Keratinocyte (primary cell): Measurements from ENCODE around the gene KIF13A.

Source experiments
- EZH2 ChIP-seq: IDR thresholded peaks from one replicate; pipeline ENCODE4 v1.6.1; 2012; ENCODE audit warnings: inconsistent platforms, mild to moderate bottlenecking, low read length, moderate library complexity
- TF ChIP-seq, protein P1 (sequence below), 3 experiments: IDR thresholded peaks in 1 of 3; conservative IDR thresholded peaks in 1 of 3; optimal IDR thresholded peaks in 1 of 3; 2 replicates in 2 of 3; 3 replicates in 1 of 3; pipeline versions ENCODE3 to v1.5.1; 2011; ENCODE audit warnings: low read length in 3 of 3, mild to moderate bottlenecking in 3 of 3, moderate library complexity in 2 of 3, control low read depth in 1 of 3, inconsistent platforms in 1 of 3; ENCODE audit not compliant: insufficient read depth in 2 of 3; ENCODE audit errors: extremely low read depth in 1 of 3

DNA sequence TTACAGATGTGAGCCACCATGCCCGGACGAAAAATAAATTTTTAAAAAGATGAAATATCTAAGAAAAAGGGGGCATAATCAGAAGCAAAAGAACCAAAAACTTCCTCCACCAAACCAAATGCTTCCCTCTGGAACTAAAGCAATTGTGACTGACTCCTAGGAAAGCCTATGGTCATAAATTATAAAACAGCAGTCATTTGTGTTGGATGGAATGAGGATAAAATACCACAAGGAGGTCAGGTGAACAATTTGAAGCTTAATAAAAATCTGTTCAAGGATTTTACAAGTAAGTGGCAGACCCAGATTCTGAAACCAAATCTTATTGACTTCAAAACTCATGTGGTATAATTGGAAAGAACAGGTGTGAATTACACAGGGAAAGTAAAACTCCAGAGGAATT lies 114.5 kb downstream of the KIF13A start:
- TF ChIP-seq, protein P1, sequence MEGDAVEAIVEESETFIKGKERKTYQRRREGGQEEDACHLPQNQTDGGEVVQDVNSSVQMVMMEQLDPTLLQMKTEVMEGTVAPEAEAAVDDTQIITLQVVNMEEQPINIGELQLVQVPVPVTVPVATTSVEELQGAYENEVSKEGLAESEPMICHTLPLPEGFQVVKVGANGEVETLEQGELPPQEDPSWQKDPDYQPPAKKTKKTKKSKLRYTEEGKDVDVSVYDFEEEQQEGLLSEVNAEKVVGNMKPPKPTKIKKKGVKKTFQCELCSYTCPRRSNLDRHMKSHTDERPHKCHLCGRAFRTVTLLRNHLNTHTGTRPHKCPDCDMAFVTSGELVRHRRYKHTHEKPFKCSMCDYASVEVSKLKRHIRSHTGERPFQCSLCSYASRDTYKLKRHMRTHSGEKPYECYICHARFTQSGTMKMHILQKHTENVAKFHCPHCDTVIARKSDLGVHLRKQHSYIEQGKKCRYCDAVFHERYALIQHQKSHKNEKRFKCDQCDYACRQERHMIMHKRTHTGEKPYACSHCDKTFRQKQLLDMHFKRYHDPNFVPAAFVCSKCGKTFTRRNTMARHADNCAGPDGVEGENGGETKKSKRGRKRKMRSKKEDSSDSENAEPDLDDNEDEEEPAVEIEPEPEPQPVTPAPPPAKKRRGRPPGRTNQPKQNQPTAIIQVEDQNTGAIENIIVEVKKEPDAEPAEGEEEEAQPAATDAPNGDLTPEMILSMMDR (optimal IDR thresholded peaks at IDR 0.05 in 1 of 3, IDR thresholded peaks at IDR 0.05 in 1 of 3, conservative IDR thresholded peaks at IDR 0.05 in 1 of 3; ENCODE audit: extremely low read depth in 1 of 3, insufficient read depth in 2 of 3, low read length in 3 of 3), result no peak
- no peak for TF ChIP-seq EZH2
